HCT116 (cell line): Measurements from ENCODE around the gene CLDN15.

Experiments
- CTCF ChIP-seq, 3 experiments: fragments of 200-600 bp in 1 of 3; sonication (generic) in 1 of 3; IDR thresholded peaks in 2 of 3; conservative IDR thresholded peaks in 1 of 3; 2 replicates each; pipeline ENCODE4 v1.5.1; 2012 to 2017; ENCODE audit warnings: low read depth in 2 of 3, low read length in 2 of 3, antibody characterized with exemption in 1 of 3, borderline replicate concordance in 1 of 3, control low read depth in 1 of 3, mild to moderate bottlenecking in 1 of 3, mixed read lengths in 1 of 3, mixed run types in 1 of 3, moderate library complexity in 1 of 3; ENCODE audit not compliant: insufficient read depth in 1 of 3
- EZH2 ChIP-seq: fragments of 200-600 bp; sonication (generic); IDR thresholded peaks from 2 replicates; pipeline ENCODE4 v1.6.1; 2017; ENCODE audit warnings: antibody characterized with exemption, mixed run types
- EZH2phosphoT487 ChIP-seq: fragments of 200-600 bp; IDR thresholded peaks from 2 replicates; pipeline ENCODE4 v1.6.1; 2018; ENCODE audit warnings: antibody characterized with exemption, borderline replicate concordance
- JUND ChIP-seq: IDR thresholded peaks from 2 replicates; pipeline ENCODE4 v1.6.1; 2012
- MAX ChIP-seq: IDR thresholded peaks from 2 replicates; pipeline ENCODE4 v1.6.1; 2012
- POLR2A ChIP-seq: IDR thresholded peaks from 2 replicates; pipeline ENCODE4 v1.7.0; 2011; ENCODE audit warnings: borderline replicate concordance; ENCODE audit not compliant: insufficient read depth, insufficient read length; ENCODE audit errors: extremely low read depth
- POLR2AphosphoS5 ChIP-seq: IDR thresholded peaks from 2 replicates; pipeline ENCODE4 v1.6.1; 2011; ENCODE audit warnings: mild to moderate bottlenecking, low read depth, low read length, moderate library complexity
- RAD21 ChIP-seq: IDR thresholded peaks from 2 replicates; pipeline ENCODE4 v1.6.1; 2012; ENCODE audit warnings: low read depth, mild to moderate bottlenecking
- YY1 ChIP-seq: IDR thresholded peaks from 2 replicates; pipeline ENCODE4 v1.6.1; 2011; ENCODE audit warnings: low read length, low read depth, moderate library complexity, mild to moderate bottlenecking; ENCODE audit not compliant: insufficient replicate concordance; ENCODE audit errors: extremely low read depth

- TF ChIP-seq CTCF (IDR thresholded peaks at IDR 0.05 in 2 of 3, conservative IDR thresholded peaks at IDR 0.05 in 1 of 3; ENCODE audit: borderline replicate concordance in 1 of 3, insufficient read depth in 1 of 3, low read depth in 2 of 3, low read length in 2 of 3) (no peak), EZH2 (no peak), JUND (no peak), RAD21 (no peak), POLR2AphosphoS5 (no peak), MAX (no peak), EZH2phosphoT487 (no peak), POLR2A (no peak), YY1 (no peak)
Observed at GRCh38 chr7:101241443-101242349, 4.1 kb upstream of the CLDN15 start.
